CD8-positive, alpha-beta memory T cell (primary cell): Measurements from ENCODE around the gene VAMP2. TPM values are rescaled to one million over a fixed set of nuclear protein-coding genes. Genes with fewer than 3 reads are reported as not detected.
A peak's percentile ranks its signal among the peaks of the same experiment; 100 is the strongest.
"Not testable (repeated sequence)": the region's sequence is repeated elsewhere in the genome, so short reads cannot be mapped to it uniquely, and the experiment has no call there.

Experiments
- CTCF ChIA-PET: fragments of 350-600 bp; sonication (Branson Sonifier 250); formaldehyde crosslinking; loops from one replicate; lab custom pipeline; 2021; ENCODE audit warnings: antibody characterized with exemption; lab: Charles Lee
- POLR2A ChIA-PET: fragments of 350-600 bp; sonication (Branson Sonifier 250); formaldehyde crosslinking; loops from one replicate; lab custom pipeline; 2021; ENCODE audit warnings: antibody characterized with exemption; lab: Charles Lee
- DNase-seq, 5 donors: peaks; one replicate each; pipeline versions ENCODE4 v3.0.0 to v3.0.0-alpha.2; 2020 to 2022; ENCODE audit warnings: mixed read lengths in 1 of 5
- H3K27ac ChIP-seq: one replicate; pipeline ENCODE4 v1.7.0; 2013; ENCODE audit warnings: low read depth, mild to moderate bottlenecking, low read length, moderate library complexity
- H3K27me3 ChIP-seq: 2 replicates; pipeline ENCODE4 v1.7.0; 2013; ENCODE audit warnings: low read length, mild to moderate bottlenecking; ENCODE audit not compliant: insufficient read depth, poor library complexity, severe bottlenecking
- H3K36me3 ChIP-seq: 2 replicates; pipeline ENCODE4 v1.7.0; 2013; ENCODE audit warnings: mild to moderate bottlenecking, low read length, moderate library complexity; ENCODE audit not compliant: insufficient read depth
- H3K4me1 ChIP-seq: 2 replicates; pipeline ENCODE4 v1.7.0; 2013; ENCODE audit warnings: mild to moderate bottlenecking, low read length, moderate library complexity; ENCODE audit not compliant: insufficient read depth
- H3K4me3 ChIP-seq: 2 replicates; pipeline ENCODE4 v1.7.0; 2013; ENCODE audit warnings: mild to moderate bottlenecking, low read length
- H3K9me3 ChIP-seq: 2 replicates; pipeline ENCODE4 v1.7.0; 2013; ENCODE audit warnings: mild to moderate bottlenecking, low read length
- H3K27ac Mint-ChIP-seq, 8 donors: one replicate each; pipeline ENCODE4 v1.8.0; 2020 to 2021; ENCODE audit warnings: mixed read lengths in 8 of 8, mild to moderate bottlenecking in 6 of 8, inconsistent platforms in 3 of 8, moderate library complexity in 3 of 8
- H3K27me3 Mint-ChIP-seq, 2 donors: one replicate each; pipeline ENCODE4 v1.8.0; 2020 to 2021; ENCODE audit warnings: mixed read lengths in 2 of 2, mild to moderate bottlenecking in 1 of 2, moderate library complexity in 1 of 2
- H3K36me3 Mint-ChIP-seq, 3 donors: one replicate each; pipeline ENCODE4 v1.8.0; 2020 to 2021; ENCODE audit warnings: mixed read lengths in 3 of 3, inconsistent platforms in 1 of 3, mild to moderate bottlenecking in 1 of 3
- H3K4me1 Mint-ChIP-seq, 3 donors: one replicate each; pipeline ENCODE4 v1.8.0; 2020 to 2021; ENCODE audit warnings: mixed read lengths in 3 of 3, inconsistent platforms in 1 of 3, mild to moderate bottlenecking in 1 of 3
- H3K4me3 Mint-ChIP-seq, 7 donors: one replicate each; pipeline ENCODE4 v1.8.0; 2020 to 2021; ENCODE audit warnings: mixed read lengths in 7 of 7, mild to moderate bottlenecking in 6 of 7, moderate library complexity in 4 of 7, inconsistent platforms in 2 of 7
- H3K9me3 Mint-ChIP-seq, 5 donors: one replicate each; pipeline ENCODE4 v1.8.0; 2020 to 2022; ENCODE audit warnings: mixed read lengths in 5 of 5, mild to moderate bottlenecking in 3 of 5, moderate library complexity in 2 of 5, inconsistent platforms in 1 of 5
- polyA plus RNA-seq: library from polyadenylated mRNA; unstranded; fragments of 300-500 nt; fragmentation: Illumina TruSeq; gene quantifications from one replicate; pipeline ENCODE4 v1.2.3, GENCODE V29; 2021
- total RNA-seq, 2 experiments: library from RNA; stranded (reverse); gene quantifications; one replicate each; pipeline ENCODE4 v1.2.3, GENCODE V29; 2021

VAMP2 gene
- total and polyA plus RNA-seq, 3 experiments from 2014 or later: 38.3 to 98.3 (median 41.0) TPM

- Histone ChIP-seq H3K36me3 (no peaks in the 10 kb centered on the region), H3K27ac (peak overlapping the region; percentile 98), H3K9me3 (no peaks in the 10 kb centered on the region), H3K4me1 (peaks cover 44% of the 10 kb centered on the region), H3K4me3 (peak overlapping the region; percentile 57), H3K27me3 (no peaks in the 10 kb centered on the region)
- Mint-ChIP-seq H3K4me3 (peak overlapping the region; percentile 86 to 95 (median 90)), H3K27ac (peak overlapping the region; percentile 99 to 100 (median 100)), H3K27me3 (peaks cover 0 to 5% of the 10 kb centered on the region in 2 donors), H3K9me3 (no peaks in the 10 kb centered on the region), H3K4me1 (peaks cover 37 to 55% (median 51%) of the 10 kb centered on the region in 3 donors), H3K36me3 (peaks cover 0 to 7% (median 0%) of the 10 kb centered on the region in 3 donors)
- DNase-seq: peak; percentile 60 to 92 (median 89)
- ChIA-PET POLR2A (interaction anchor here (0.5 to 1.7 kb wide), 18 partner anchors 10 to 486 kb away, joined by 3 to 46 read pairs (median 7); partner anchors contain the start of genes AURKB, BORCS6, CTC1 and PER1), CTCF (interaction anchor here (1.0 to 3.7 kb wide), 11 partner anchors 9 to 63 kb away, joined by 3 to 19 read pairs (median 6); partner anchors contain the start of gene BORCS6)
Measured at GRCh38 chr17:8173056-8173870, 10.5 kb upstream of the VAMP2 start.

- ChIA-PET POLR2A (interaction anchor here (0.6 to 1.5 kb wide), 2 partner anchors 31 to 77 kb away, joined by 3 to 5 read pairs; no protein-coding TSS in a partner anchor), CTCF (interaction anchor here (1.0 to 1.3 kb wide), 3 partner anchors 10 to 32 kb away, joined by 3 read pairs; no protein-coding TSS in a partner anchor)
- not testable (repeated sequence) for H3K9me3 Mint-ChIP-seq, DNase-seq, H3K27me3 ChIP-seq, H3K27ac ChIP-seq, H3K4me3 Mint-ChIP-seq, H3K9me3 ChIP-seq, H3K27ac Mint-ChIP-seq, H3K4me3 ChIP-seq, H3K36me3 Mint-ChIP-seq, H3K27me3 Mint-ChIP-seq, H3K36me3 ChIP-seq
- H3K4me1 ChIP-seq: peaks cover 27% of the 10 kb centered on the region
- peaks cover 26 to 39% (median 31%) of the 10 kb centered on the region in 3 donors for H3K4me1 Mint-ChIP-seq
Measured at GRCh38 chr17:8170186-8170585, 7.4 kb upstream of the VAMP2 start.

GRCh38 chr17:8167526-8167925 is 4.8 kb upstream of the VAMP2 start:
- ChIA-PET CTCF (interaction anchor here (0.7 to 1.8 kb wide), 5 partner anchors 9 to 74 kb away, joined by 3 to 8 read pairs (median 3); no protein-coding TSS in a partner anchor), POLR2A (interaction anchor here (1.1 kb wide), 1 partner anchor 11 kb away, joined by 4 read pairs; no protein-coding TSS in a partner anchor)
- Histone ChIP-seq H3K27ac (no peak overlapping the region), H3K4me1 (peaks cover 26% of the 10 kb centered on the region), H3K27me3 (no peaks in the 10 kb centered on the region), H3K4me3 (no peak overlapping the region), H3K9me3 (no peaks in the 10 kb centered on the region), H3K36me3 (no peaks in the 10 kb centered on the region)
- DNase-seq: no peak
- peaks cover 0 to 4% of the 10 kb centered on the region in 2 donors for H3K27me3 Mint-ChIP-seq
- H3K9me3 Mint-ChIP-seq: no peaks in the 10 kb centered on the region
- no peak overlapping the region for H3K27ac Mint-ChIP-seq
- H3K4me3 Mint-ChIP-seq: no peak overlapping the region
- H3K36me3 Mint-ChIP-seq: no peaks in the 10 kb centered on the region
- H3K4me1 Mint-ChIP-seq: peaks cover 27 to 35% (median 28%) of the 10 kb centered on the region in 3 donors

GRCh38 chr17:8166731-8167130 is 4.0 kb upstream of the VAMP2 start:
- peaks cover 7% of the 10 kb centered on the region for H3K36me3 ChIP-seq
- H3K4me1 ChIP-seq: peaks cover 25% of the 10 kb centered on the region
- H3K27ac ChIP-seq: no peak overlapping the region
- no peaks in the 10 kb centered on the region for H3K9me3 Mint-ChIP-seq
- H3K27me3 ChIP-seq: no peaks in the 10 kb centered on the region
- POLR2A ChIA-PET: interaction anchor here (1.1 kb wide), 1 partner anchor 10 kb away, joined by 4 read pairs; no protein-coding TSS in a partner anchor
- peaks cover 0 to 6% (median 0%) of the 10 kb centered on the region in 3 donors for H3K36me3 Mint-ChIP-seq
- no peak overlapping the region for H3K4me3 Mint-ChIP-seq
- DNase-seq: no peak
- H3K27me3 Mint-ChIP-seq: peaks cover 0 to 4% of the 10 kb centered on the region in 2 donors
- peaks cover 26 to 34% (median 27%) of the 10 kb centered on the region in 3 donors for H3K4me1 Mint-ChIP-seq
- CTCF ChIA-PET: interaction anchor here (1.2 to 1.8 kb wide), 2 partner anchors 8 to 10 kb away, joined by 3 to 8 read pairs; no protein-coding TSS in a partner anchor
- H3K4me3 ChIP-seq: no peak overlapping the region
- peak overlapping the region in 1 of 8 donors; percentile 61 for H3K27ac Mint-ChIP-seq
- no peaks in the 10 kb centered on the region for H3K9me3 ChIP-seq

- Mint-ChIP-seq H3K4me3 (peak overlapping the region; percentile 84 to 95 (median 88)), H3K27me3 (peaks cover 0 to 4% of the 10 kb centered on the region in 2 donors), H3K4me1 (peaks cover 45 to 54% (median 46%) of the 10 kb centered on the region in 3 donors), H3K9me3 (no peaks in the 10 kb centered on the region), H3K36me3 (peaks cover 0 to 25% (median 8%) of the 10 kb centered on the region in 3 donors), H3K27ac (peak overlapping the region; percentile 94 to 100 (median 98))
- Histone ChIP-seq H3K27ac (peak overlapping the region; percentile 80), H3K4me3 (peak overlapping the region; percentile 49), H3K4me1 (peaks cover 43% of the 10 kb centered on the region), H3K27me3 (no peaks in the 10 kb centered on the region), H3K9me3 (no peaks in the 10 kb centered on the region), H3K36me3 (peaks cover 21% of the 10 kb centered on the region)
- DNase-seq: peak in 1 of 5 donors; percentile 46
- ChIA-PET POLR2A (interaction anchor here (1.1 to 3.2 kb wide), 8 partner anchors 9 to 83 kb away, joined by 3 to 46 read pairs (median 6); partner anchors contain the start of genes CTC1 and PER1), CTCF (interaction anchor here (1.1 to 1.5 kb wide), 2 partner anchors 9 to 26 kb away, joined by 4 to 10 read pairs; no protein-coding TSS in a partner anchor)
Measured at GRCh38 chr17:8164815-8165131, 2.0 kb upstream of the VAMP2 start.

GRCh38 chr17:8163978-8164814 is 1.4 kb upstream of the VAMP2 start:
- H3K4me3 Mint-ChIP-seq: peak overlapping the region; percentile 84 to 95 (median 88)
- H3K9me3 Mint-ChIP-seq: no peaks in the 10 kb centered on the region
- peaks cover 0 to 31% (median 8%) of the 10 kb centered on the region in 3 donors for H3K36me3 Mint-ChIP-seq
- H3K27me3 ChIP-seq: no peaks in the 10 kb centered on the region
- POLR2A ChIA-PET: interaction anchor here (0.8 to 3.2 kb wide), 12 partner anchors 9 to 131 kb away, joined by 3 to 46 read pairs (median 4); partner anchors contain the start of genes CTC1, PER1, SLC25A35 and TMEM107
- peak overlapping the region; percentile 94 to 100 (median 98) for H3K27ac Mint-ChIP-seq
- peak; percentile 72 to 88 (median 77) for DNase-seq
- H3K36me3 ChIP-seq: peaks cover 26% of the 10 kb centered on the region
- CTCF ChIA-PET: interaction anchor here (0.7 to 1.5 kb wide), 4 partner anchors 9 to 45 kb away, joined by 3 to 10 read pairs (median 4); partner anchors contain the start of gene BORCS6
- peaks cover 46 to 60% (median 51%) of the 10 kb centered on the region in 3 donors for H3K4me1 Mint-ChIP-seq
- H3K27ac ChIP-seq: peak overlapping the region; percentile 80
- H3K27me3 Mint-ChIP-seq: peaks cover 0 to 3% of the 10 kb centered on the region in 2 donors
- peaks cover 49% of the 10 kb centered on the region for H3K4me1 ChIP-seq
- peak overlapping the region; percentile 49 for H3K4me3 ChIP-seq
- H3K9me3 ChIP-seq: no peaks in the 10 kb centered on the region
